HG03558 (cell line): Measurements from ENCODE around the gene MTO1.
"Not testable (repeated sequence)": the region's sequence is repeated elsewhere in the genome, so short reads cannot be mapped to it uniquely, and the experiment has no call there.

Experiments
- ATAC-seq: cut with Tn5 transposase; IDR thresholded peaks from one replicate; pipeline ENCODE4 v1.9.1; 2021; ENCODE audit warnings: moderate number of reproducible peaks; ENCODE audit not compliant: unreplicated experiment; ENCODE audit errors: extremely low read depth

The MTO1 gene

GRCh38 chr6:73503027-73503772, 41.7 kb downstream of the MTO1 start:
- no peak for ATAC-seq

DNA sequence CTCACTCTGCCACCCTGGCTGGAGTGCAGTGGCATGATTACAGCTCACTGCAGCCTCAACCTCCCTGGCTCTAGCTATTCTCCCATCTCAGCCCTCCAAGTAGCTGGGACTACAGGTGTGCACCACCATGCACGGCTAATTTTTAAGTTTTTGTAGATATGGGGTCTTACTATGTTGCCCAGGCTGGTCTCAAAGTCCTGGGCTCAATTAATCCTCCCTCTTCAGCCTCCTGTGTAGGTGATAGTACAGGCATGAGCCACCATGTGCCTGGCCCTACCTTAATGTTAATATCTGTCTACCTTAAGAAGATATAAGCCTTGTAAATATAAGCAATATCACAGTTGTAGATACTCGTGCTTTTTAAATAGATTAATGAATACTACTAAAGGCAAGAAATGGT, 42.6 kb downstream of the MTO1 start:
- no peak for ATAC-seq

DNA sequence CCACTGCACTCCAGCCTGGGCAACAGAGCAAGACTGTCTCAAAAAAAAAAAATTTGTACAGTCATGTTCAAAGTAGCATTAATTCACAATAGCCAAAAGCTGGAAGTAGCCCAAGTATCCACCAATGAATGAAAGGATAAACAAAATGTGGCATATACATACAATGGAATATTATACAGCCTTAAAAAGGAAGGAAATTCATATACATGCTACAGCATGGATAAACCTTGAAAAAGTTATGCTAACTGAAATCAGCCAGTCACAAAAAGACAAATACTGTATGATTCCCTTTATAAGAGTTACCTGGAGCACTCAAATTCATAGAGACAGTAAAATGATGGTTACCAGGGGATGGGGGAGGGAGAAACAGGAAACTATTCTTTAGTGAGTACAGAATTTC, 43.6 kb downstream of the MTO1 start:
- no peak for ATAC-seq

DNA sequence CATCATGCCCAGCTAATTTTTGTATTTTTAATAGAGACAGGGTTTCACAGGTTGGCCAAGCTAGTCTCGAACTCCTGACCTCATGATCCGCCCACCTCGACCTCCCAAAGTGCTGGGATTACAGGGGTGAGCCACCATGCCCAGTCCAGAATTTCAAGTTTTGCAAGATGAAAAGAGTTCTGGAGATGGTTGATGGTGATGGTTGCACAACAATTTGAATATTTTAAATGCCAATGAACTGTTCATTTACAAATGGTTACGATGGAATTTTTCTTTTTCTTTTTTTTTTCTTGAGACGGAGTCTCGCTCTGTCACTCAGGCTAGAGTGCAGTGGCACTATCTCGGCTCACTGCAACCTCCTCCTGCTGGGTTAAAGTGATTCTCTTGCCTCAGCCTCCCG, 44.2 kb downstream of the MTO1 start:
- not testable (repeated sequence) for ATAC-seq

GRCh38 chr6:73506246-73506645, 44.7 kb downstream of the MTO1 start:
- ATAC-seq, result no peak

GRCh38 chr6:73508776-73509175, 47.2 kb downstream of the MTO1 start:
- ATAC-seq, result no peak

GRCh38 chr6:73509851-73510250, 48.3 kb downstream of the MTO1 start:
- ATAC-seq, result no peak

DNA sequence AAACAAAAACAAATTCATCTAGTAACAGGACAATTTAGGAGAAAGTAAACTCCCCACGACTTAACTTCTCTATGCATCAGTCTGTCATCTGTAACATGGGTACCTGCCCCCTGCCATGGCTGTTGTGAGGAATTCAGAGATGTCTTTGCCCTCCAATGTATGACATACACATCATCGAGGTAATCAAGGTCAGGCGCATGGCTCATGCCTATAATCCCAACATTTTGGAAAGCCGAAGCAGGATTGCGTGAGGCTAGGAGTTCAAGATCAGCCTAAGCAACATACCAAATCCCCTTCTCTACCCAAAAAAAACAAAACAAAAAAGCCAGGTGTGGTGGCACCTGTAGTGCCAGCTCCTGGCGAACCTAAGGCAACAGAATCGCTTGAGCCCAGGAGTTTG, 50.3 kb downstream of the MTO1 start:
- no peak for ATAC-seq

DNA sequence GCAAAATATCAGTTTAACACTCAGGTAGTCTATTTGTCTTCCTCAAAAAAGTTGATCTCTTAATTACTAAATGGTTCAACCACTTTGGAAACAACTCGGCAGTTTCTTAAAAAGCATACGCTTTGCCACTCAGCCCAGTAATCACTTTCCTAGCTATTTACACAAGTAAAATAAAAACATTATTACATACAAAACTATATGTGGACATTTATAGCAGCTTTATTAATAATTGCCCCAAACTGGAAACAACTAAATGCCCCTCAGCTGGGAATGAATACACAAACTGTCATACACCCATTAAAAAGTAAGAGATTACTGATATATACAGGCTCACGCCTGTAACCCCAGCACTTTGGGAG, 51.9 kb downstream of the MTO1 start:
- ATAC-seq, result no peak

DNA sequence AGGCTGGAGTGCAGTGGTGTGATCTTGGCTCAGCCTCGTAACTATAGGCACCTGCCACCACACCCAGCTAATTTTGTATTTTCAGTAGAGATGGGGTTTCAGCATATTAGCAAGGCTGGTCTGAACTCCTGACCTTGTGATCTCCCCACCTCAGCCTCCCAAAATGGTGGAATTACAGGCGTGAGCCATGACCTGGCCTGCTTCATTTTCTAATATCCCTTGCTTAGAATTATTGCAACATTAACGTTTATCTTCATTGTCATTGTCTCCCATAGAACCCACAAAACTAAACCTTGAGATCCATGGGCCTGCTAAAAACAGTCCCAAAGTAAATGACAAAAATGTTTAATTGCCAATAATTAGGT, 53.2 kb downstream of the MTO1 start:
- ATAC-seq, result no peak

GRCh38 chr6:73515204-73515655, 53.7 kb downstream of the MTO1 start:
- ATAC-seq, result peak; percentile 31

GRCh38 chr6:73516514-73517489, 55.3 kb downstream of the MTO1 start:
- ATAC-seq, result no peak

GRCh38 chr6:73518100-73518981, 56.8 kb downstream of the MTO1 start:
- not testable (repeated sequence) for ATAC-seq

GRCh38 chr6:73518982-73519881, 57.7 kb downstream of the MTO1 start:
- not testable (repeated sequence) for ATAC-seq

GRCh38 chr6:73519926-73520687, 58.6 kb downstream of the MTO1 start:
- no peak for ATAC-seq

DNA sequence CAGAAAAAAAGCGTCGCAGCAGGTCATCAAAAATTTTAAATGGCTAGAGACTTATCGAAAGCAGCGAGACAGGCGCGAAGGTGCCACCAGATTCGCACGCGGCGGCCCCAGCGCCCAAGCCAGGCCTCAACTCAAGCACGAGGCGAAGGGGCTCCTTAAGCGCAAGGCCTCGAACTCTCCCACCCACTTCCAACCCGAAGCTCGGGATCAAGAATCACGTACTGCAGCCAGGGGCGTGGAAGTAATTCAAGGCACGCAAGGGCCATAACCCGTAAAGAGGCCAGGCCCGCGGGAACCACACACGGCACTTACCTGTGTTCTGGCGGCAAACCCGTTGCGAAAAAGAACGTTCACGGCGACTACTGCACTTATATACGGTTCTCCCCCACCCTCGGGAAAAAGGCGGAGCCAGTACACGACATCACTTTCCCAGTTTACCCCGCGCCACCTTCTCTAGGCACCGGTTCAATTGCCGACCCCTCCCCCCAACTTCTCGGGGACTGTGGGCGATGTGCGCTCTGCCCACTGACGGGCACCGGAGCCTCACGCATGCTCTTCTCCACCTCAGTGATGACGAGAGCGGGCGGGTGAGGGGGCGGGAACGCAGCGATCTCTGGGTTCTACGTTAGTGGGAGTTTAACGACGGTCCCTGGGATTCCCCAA, 59.3 kb downstream of the MTO1 start, which contains the start of gene EEF1A1:
TSS of gene EEF1A1 (minus strand) at position 345 of the 663 bp plus-strand sequence. CDS start 1,006 bp downstream, outside the sequence.
- peak; percentile 39 for ATAC-seq

DNA sequence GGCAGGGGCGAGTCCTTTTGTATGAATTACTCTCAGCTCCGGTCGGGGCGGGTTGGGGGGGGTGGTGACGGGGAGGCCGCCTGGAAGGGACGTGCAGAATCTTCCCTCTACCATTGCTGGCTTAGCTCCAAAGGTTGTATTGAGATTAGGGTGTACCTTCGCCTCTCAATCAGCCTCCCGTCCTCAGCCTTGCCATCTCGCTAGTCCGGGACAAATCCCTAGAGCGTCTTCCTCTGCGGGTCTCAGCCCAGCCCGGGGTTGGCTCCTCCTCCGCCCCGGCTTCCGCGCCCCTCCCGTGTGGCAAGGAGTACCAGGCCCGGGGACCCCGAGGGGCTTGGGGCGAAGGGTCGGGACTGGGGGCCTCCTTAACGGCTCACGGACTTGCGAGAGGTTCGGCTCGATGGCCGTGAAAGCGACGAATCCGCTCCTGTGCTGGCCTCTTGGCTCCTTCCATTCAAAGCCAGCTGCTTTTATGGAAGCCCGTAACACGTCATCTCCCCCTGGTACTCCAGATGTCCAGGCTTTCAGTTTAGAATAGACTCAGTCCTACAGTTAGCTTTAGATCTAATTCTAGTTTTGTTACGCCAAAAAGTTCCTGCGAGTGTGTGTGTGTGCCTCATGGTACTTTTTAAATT, 59.9 kb downstream of the MTO1 start:
- ATAC-seq, result peak; percentile 8
